Globus pallidus (tissue), 1 donor: ENCODE results near the gene HDAC1.
"Not testable (repeated sequence)": the region's sequence is repeated elsewhere in the genome, so short reads cannot be mapped to it uniquely, and the experiment has no call there.

Source experiments
- DNase-seq: peaks from one replicate; pipeline ENCODE4 v3.0.0-alpha.2; 2015; ENCODE audit warnings: low spot score

Gene HDAC1

GRCh38 chr1:32349211-32349708 lies 57.4 kb downstream of the HDAC1 start:
- DNase-seq: no peak

- DNase-seq: peak; percentile 67
Observed at GRCh38 chr1:32350785-32351398, 59.0 kb downstream of the HDAC1 start.

DNA sequence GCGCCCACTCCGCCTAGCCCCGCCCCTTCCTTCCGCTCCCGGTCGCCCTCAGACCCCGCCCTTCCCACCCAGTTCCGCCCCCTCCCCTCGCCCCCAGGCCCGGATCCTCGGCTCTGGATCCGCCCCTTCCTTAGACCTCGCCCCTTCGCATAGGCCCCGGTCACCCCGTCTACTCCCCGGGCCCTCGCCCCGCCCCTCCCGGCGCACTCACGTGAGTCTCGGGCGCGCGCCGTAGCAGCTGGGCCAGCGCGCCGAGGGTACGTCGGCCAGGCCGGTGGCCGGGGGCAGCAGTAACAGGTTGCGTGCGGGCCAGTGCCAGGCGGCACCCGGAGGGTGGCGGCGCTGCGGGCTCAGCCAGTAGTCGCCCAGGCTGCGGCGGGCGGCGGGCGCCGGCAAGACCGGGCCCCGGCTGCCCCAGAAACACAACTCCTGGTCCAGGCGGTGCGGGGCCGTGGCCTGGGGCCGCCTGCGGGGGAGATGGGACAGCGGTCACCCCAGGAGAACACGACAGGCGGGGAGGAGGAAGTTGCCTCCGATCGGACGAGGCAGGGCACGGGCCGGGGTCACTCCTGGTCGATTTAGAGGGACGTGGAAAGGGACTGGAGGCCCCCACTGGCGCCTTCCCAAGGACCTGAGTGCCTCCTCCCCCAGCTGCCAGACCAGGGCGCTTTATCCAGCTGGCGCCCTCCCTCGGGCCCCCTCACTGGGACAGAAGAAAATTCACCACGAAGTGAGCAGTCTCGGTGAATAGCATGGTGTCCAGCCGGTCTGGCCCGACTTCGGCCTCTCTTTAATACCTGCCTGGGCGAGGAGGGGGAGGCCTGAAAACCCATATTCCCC lies 59.7 kb downstream of the HDAC1 start:
- peak; percentile 94 for DNase-seq

GRCh38 chr1:32352239-32352745 lies 60.4 kb downstream of the HDAC1 start:
- DNase-seq: no peak

DNA sequence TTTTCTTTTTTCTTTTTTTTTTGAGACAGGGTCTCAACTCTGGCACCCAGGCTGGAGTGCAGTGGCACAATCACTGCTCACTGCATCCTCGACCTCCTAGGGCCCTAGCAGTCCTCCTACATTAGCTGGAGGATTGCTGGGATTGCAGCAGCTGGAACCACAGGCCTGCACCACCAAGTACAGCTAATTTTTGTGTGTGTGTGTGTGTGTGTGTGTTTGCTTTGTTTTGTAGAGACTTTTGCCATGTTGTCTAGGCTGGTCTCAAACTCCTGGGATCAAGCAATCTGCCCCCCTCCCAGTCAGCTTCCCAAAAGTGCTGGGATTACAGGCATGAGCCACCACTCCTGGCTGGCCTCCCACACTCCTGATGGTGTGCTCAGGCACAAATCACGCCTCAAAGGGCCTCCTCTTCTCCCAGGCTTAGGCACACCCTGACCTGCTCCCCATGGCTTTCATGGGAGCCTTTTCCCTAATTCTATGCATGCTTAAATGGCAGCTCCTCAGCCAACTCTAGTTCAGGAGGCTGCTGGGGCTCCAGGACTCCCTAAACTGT lies 61.0 kb downstream of the HDAC1 start:
- no peak for DNase-seq

DNA sequence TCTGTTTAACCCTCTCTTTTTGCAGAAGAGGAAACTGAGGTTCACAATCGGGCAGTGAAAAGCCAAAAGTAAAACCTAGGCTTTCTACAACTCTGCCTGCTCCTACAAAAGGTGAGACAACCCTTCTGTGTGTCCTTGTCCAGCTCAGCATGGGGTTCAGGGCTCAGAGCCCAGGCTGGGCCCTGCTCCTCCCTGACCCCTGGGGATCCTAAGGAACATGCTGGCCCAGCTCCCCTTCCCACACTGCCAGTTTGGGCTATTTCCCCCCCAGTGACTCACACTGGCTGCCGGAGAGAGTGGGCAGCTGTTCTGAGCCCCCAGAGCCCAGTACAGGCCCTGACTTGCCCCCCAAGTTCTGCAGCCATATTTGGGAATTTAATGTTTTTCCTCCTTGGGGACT lies 61.5 kb downstream of the HDAC1 start:
- no peak for DNase-seq

DNA sequence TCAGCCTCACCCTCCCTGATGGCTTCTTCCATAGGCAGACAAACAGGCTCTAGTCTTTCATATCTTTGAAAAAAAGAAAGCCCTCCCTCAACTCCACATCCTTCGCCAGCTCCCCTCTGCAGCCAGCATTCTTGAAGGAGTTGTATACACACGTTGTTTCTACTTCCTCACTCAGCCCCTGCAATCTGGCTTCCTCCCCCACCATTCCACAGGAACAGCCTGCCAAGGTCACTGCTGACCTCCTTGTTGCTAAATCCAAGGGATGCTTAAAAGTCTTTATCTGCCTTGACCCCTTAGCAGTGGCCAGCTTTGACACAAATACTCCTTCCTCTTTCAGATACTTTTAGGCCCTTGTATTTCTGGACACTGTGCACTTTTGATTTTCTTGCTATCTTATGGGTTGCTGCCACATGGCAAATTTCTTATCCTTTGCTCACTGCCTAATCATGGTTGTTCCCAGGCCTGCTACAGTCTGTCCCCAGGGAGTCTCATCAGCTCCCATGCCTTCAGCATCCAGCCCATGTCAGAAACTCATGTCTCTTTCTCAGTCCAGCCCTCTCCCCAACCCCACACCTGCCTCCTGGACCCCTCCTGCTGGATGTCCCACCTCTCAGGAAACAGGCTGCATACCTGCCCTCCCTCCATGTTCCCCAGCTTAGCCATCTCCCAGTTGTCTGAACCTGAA lies 62.1 kb downstream of the HDAC1 start:
- DNase-seq: no peak

DNA sequence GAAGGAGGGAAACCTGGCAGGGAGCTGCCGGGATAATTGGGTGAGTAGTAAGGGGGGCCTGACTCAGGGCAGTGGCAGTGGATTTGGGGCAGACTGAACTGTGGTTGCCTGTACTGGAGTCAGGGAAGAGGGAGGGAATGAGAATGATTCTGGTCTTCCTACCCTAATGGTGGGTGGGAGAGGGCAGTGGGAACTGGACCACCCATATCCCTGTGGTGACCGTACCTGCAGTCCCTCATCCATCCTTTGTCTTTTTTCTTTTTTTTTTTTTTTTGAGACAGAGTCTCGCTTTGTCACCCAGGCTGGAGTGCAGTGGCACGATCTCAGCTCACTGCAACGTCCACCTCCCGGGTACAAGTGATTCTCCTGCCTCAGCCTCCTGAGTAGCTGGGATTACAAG lies 63.9 kb downstream of the HDAC1 start:
- DNase-seq: not testable (repeated sequence)

DNA sequence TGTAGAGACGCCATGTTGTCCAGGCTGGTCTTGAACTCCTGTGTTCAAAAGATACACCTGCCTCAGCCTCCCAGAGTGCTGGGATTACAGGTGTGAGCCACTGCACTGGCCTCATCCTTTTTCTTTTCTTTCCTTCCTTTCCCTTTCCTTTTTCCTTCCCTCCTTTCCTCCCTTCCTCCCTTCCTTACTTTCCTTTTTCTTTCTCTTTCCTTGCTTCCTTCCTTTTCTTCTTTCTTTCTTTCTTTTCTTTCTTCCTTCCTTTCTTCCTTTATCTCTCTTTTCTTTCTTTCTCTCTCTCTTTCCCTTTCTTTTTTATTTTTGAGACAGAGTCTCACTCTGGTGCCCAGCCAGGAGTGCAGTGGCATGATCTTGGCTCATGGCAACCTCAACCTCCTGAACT lies 64.6 kb downstream of the HDAC1 start:
- DNase-seq: no peak

DNA sequence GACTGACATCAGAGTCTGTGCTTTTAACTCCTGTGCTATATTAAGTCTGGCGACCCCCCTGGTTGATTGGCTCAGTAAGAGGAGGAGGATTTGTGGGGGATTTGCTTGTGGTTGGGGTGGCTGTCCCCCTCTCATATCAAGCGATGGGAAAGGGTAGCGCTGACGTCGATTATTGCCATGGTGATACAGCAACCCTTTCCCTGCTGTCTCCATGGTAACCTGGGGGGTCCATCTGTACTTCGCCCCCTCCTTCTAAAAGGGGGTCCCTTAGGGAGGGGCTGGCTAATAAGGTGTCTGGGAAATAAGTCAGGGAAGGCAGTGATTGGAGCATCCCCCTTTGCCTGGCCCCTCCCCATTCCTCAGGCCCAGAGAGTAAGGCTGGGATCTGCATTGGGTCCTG lies 65.7 kb downstream of the HDAC1 start:
- DNase-seq: no peak

GRCh38 chr1:32358435-32358834 lies 66.6 kb downstream of the HDAC1 start:
- no peak for DNase-seq

- DNase-seq: no peak
Observed at GRCh38 chr1:32361308-32361673, 69.4 kb downstream of the HDAC1 start.

GRCh38 chr1:32361674-32362473 lies 70.0 kb downstream of the HDAC1 start:
- DNase-seq: peak; percentile 74

DNA sequence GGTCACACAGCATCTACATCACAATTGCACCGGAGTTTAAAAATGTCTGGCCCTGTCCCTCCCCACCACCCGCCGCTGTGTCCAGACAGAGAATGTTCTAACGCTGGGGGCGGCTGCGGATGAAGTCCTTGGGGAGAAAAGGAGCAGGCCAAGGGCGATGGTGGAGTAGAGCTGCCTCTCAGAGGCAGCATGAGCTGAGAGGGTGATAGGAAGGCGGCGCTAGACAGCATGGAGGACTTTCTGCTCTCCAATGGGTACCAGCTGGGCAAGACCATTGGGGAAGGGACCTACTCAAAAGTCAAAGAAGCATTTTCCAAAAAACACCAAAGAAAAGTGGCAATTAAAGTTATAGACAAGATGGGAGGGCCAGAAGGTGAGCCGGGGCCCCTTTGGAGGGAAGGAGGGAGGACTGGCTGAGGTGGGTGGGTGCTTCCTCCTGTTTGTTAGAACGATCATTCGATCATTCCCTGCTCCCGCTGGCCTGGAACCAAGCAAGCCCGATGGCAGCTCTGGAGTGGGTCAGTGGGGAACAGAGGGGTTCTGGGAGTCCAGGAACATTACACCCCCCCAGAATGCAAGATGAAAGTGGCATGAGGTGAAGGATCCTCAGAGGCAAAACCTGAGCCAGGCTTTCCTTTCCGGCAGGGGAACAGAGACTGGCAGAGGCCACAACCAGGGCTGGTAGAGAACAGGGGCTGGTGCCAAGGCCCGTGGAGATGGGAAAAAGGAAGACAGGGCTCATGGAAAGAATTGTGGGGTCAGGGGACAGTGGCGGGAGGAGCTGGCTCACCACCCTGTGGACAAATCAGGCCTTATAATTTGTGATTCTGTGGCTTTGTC lies 70.8 kb downstream of the HDAC1 start, which contains the start of the genes FAM229A and TSSK3:
TSS of gene FAM229A (minus strand) at position 12 of the 840 bp plus-strand sequence. CDS start 394 bp downstream, outside the sequence.
TSS of gene TSSK3 (plus strand) at position 66 of the 840 bp plus-strand sequence. CDS start at position 229, 163 bp downstream.
- no peak for DNase-seq

- DNase-seq: no peak
Observed at GRCh38 chr1:32363713-32364112, 71.8 kb downstream of the HDAC1 start.

GRCh38 chr1:32364836-32365235 lies 73.0 kb downstream of the HDAC1 start:
- no peak for DNase-seq

DNA sequence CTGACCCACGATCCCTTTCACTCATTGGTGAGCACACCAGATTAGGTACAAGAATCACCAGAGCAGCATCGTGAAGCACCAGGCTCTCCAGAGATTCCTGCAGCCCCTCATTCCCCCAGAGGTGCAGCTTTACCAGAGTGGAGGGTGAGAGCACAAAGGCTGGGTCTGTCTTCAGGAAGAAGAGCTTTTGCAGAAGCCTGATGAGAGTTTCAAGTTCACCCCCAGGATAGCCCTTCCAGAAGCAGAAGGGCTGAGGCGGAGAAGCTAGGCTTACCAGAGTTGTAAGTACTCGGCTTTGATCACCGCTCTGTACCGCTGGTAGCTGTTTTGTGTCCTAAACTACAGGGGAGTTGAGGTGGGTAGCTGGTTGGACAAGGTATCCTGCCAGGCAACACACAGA lies 73.6 kb downstream of the HDAC1 start:
- DNase-seq: no peak

GRCh38 chr1:32367912-32368635 lies 76.2 kb downstream of the HDAC1 start:
- no peak for DNase-seq

- no peak for DNase-seq
Observed at GRCh38 chr1:32372149-32372756, 80.4 kb downstream of the HDAC1 start.
